C4-2B (cell line): Measurements from ENCODE around the gene CEP85L.

Source experiments
- ZFX ChIP-seq: fragments of 450-650 bp; IDR thresholded peaks from 2 replicates; pipeline ENCODE4 v1.6.1; 2017
- TF ChIP-seq, protein P1 (sequence below): fragments of 450-650 bp; conservative IDR thresholded peaks from 2 replicates; pipeline ENCODE4 v1.5.1; 2017; ENCODE audit warnings: mild to moderate bottlenecking

DNA sequence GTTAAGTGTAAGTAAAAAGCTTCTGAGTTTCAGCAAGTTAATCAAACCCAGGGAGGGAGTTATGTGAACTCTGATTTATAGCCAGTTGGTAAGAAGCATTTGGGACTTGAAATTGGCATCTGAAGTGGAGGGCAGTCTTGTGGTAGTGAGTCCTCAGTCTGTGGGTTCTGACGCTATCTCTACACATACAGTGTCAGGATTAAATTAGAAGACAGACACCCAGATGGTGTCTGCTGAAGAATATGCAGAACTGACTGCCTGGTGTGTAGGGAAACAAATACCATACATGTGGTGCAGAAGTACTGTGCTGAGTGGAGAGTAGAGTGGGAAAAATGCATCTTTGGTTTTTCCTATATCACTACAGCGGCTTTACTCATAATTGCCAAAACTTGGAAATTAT, 146.8 kb downstream of the CEP85L start:
- TF ChIP-seq, protein P1, sequence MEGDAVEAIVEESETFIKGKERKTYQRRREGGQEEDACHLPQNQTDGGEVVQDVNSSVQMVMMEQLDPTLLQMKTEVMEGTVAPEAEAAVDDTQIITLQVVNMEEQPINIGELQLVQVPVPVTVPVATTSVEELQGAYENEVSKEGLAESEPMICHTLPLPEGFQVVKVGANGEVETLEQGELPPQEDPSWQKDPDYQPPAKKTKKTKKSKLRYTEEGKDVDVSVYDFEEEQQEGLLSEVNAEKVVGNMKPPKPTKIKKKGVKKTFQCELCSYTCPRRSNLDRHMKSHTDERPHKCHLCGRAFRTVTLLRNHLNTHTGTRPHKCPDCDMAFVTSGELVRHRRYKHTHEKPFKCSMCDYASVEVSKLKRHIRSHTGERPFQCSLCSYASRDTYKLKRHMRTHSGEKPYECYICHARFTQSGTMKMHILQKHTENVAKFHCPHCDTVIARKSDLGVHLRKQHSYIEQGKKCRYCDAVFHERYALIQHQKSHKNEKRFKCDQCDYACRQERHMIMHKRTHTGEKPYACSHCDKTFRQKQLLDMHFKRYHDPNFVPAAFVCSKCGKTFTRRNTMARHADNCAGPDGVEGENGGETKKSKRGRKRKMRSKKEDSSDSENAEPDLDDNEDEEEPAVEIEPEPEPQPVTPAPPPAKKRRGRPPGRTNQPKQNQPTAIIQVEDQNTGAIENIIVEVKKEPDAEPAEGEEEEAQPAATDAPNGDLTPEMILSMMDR, result no peak
- TF ChIP-seq ZFX, result no peak
